UCSD-AML1 (cell line): ENCODE results near the gene ZGLP1.
"Not testable (repeated sequence)": the region's sequence is repeated elsewhere in the genome, so short reads cannot be mapped to it uniquely, and the experiment has no call there.

Source experiments
- DNase-seq: peaks from one replicate; lab custom pipeline; 2025; ENCODE audit not compliant: unreplicated experiment; lab: John Stamatoyannopoulos, UW

The ZGLP1 gene

DNA sequence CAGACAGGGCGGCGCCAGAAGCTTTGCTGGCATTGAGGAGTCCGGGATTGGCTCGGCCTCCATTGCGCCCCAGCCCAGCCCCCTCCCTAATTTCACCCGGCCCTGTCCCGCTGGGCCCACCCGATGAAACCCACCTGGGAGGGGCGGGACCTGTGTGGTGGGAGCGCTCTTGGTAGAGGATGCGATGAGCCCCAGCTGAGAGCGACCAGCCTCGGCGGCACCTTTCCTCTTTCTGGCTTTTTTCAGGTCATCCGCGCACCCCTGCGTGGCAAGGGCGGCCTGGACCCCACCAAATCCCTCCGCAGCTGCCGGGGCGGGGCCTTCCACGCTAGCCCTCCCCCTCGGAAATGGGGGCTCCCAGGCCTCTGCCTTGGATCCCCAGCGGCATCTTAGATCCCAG, at the start of gene ZGLP1:
TSS of gene ZGLP1 (minus strand) at position 393 of the 400 bp plus-strand sequence.
- no peak for DNase-seq

DNA sequence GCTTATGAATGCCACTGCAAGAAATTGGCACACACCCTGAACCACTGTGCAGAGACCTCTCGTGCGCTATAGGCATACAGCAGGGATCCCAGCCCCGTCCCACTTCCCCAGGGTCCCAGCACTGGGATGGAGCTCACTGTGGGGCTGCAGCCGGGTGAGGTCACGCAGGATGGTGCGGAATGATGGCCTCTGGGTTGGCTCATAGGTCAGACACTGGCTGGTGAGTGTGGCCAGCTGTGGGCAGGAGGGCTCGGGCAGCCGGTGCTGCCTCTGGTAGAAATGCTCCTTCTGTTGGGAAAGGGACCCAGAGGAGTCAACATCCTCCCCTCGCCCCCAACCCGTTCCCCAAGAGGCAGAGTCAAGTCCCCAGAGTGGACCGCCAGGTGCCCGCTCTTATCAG, 46.8 kb upstream of the ZGLP1 start:
- DNase-seq, result no peak

DNA sequence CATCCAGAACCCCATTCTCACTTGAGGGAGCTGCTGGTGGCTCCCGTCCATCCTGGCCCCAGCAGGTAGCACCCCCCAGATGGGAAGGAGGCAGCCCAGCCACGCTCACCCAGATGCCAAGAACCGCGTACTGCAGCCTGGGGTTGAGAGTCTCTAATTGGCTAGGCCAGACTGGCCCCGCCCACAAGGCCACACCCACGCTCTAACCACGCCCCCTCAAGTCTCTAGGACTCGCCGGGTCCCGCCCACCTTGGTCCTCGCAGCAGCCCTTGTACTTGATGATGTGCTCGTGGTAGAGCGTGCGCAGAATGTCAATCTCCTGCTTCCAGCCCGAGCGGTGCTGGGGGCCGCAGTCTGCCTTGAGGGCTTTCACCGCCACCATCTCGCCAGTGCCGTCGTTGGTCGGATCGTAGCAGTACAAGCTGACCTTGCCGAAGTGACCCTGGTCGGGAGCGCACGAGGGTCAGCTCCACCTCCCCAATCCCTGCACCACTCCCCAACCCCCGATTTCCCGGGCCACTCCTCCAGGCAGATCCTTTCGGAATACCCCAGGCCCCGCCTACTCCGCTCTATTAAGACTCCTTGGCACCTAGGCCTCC, 44.3 kb upstream of the ZGLP1 start:
- DNase-seq, result no peak

DNA sequence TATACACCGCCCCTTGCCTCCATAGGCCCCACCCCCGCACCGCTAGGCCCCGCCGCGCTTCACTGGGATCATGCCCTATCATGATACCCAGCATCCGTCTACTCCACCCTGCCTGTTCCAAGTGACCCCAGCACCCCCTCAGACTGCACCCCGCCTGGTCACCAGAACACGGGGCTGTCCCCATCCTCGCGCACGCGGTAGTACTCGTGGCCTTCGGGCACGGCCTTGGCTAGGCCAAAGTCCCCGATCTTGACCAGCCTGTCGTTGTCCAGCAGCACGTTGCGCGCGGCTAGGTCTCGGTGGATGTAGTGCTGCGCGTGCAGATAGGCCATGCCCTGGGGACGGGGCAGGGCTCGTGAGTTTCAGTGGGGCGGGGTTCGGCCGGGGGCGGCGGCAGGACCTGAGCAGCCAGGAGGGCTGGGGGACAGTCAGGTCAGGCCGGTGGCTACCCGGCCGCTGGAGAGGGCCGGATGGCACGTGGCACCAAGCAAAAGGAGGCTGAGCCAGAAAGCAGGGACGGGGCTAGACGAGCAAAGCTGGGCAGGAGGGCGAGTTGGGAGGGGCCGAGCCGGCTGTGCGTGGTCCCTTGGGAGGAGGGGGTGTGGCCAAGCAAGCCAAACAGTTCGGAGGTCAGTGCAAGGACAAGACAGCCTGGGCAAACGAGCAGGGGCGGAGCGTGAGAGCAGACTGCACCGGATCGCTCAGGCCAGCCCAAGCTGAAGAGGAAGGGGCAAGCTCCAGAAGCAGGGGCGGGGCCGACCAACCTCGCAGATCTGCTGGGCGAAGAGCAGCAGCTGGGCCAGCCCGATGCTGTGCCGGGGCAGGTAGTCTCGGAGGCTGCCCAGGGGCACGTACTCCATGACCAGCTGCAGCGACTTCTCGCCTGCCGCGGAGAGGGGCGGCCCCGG, 43.4 kb upstream of the ZGLP1 start:
- no peak for DNase-seq

DNA sequence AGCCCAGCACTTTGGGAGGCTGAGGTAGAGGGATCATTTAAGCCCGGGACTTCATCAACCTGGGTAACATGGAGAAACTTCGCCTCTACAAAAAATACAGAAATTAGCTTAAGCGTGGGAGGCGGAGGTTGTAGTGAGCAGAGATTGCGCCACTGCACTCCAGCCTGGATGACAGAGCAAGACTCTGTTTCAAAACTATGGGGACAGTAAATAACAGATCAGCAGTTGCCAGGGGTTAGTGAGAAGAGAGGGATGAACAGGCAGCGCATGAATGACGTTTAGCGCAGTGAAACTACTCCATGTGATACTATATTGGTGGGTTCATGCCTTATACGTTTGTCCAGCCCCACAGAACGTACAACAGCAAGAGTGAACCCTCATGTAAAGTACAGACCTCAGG, 36.9 kb upstream of the ZGLP1 start:
- DNase-seq, result no peak

DNA sequence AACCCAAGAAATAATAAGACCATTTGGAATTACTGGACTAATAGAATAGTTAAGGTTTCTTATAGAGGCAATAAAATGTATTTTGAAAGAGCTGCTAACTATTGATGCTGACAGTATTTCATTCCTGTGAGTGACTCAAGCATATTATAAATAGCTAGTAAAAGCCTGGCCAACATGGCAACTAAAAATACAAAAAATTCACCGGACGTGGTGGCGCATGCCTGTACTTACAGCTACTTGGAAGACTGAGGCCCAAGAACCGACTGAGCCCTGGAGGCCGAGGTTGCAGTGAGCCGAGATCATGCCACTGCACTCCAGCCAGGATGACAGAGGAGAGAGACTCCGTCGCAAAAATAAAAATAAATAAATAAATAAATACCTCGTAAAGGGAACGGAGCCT, 35.2 kb upstream of the ZGLP1 start:
- no peak for DNase-seq

DNA sequence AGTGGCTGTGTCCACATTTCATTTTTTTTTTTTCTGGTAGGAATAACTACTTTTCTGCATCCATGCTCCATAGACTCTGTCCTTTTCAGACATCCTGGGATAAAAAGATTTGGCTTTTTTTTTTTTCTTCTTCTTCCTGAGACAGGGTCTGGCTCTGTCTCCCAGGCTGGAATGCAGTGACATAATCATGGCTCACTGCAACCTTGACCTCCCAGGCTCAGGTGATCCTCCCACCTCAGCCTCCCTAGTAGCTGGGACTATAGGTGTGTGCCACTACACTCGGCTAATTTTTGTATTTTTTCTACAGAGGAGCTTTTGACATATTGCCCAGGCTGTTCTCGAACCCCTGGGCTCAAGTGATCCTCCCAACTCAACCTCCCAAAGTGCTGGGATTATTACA, 33.9 kb upstream of the ZGLP1 start:
- DNase-seq, result no peak

DNA sequence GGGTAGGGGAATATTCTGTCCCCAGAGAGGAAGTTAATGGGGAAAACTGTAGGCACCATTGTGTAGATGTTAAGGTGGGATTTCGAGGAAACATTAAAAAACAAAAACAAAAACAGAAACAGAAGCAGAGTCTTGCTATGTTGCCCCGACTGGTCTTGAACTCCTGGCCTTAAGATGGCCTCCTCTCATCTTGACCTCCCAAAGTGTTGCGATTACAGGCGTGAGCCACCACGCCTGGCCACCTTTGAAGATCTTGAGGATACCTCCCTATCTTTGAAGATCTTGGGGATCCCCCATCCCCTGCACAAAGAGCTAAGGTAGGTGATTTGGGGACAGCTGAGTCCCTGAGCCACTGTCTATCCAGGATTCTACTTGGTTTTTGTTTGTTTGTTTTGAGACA, 30.4 kb upstream of the ZGLP1 start:
- no peak for DNase-seq

DNA sequence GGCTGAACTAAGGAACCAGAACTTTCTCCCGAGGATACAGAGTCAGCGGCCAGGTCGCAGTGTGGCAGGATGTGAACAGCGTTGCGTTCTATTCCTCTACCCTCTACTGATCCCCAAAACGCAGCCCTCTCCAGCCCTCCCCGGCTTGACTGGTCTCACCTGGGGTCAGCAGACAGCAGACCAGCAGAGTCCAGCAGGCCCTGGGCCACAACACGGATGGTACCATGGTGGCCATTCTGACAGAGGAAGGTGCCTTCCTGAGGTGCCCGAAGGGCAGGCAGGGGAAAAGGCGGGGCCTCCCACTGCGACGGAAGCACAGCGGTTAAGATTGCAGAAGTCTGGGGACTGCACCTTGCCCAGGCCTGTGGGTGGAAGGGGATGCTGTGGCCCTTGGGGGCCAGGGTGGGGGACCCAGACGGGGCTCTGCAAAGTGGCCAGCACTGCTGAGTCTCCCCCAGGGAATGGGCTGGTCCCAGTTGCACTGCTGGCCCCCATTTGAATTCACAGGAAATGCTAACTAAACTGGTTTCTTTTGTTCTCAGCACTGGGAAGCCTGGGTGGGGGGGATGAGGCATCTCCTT, 29.9 kb upstream of the ZGLP1 start, which contains the start of gene ICAM3:
TSS of gene ICAM3 (minus strand) at position 245 of the 581 bp plus-strand sequence. CDS start at position 235, 10 bp downstream.
- DNase-seq, result peak; percentile 75

DNA sequence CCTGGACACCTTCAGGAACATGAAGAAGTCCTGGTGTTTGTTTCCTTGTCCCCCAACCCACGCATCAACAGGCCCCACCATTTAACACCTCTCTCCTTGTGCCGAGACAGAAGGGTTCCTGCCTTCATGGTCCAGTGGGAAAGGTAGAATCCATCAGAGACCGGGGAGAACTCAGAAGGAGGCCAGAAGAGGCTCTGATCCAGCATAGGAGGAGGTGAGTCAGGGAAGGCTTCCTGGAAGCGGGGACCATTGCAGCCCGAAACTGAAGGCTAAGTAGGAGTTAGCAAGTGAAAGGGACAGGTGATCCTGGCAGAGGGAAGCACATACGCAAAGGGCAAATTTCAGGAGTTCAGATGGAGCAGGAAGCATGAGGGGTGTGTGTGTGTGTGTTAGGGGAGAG, 29.3 kb upstream of the ZGLP1 start:
- DNase-seq, result no peak

DNA sequence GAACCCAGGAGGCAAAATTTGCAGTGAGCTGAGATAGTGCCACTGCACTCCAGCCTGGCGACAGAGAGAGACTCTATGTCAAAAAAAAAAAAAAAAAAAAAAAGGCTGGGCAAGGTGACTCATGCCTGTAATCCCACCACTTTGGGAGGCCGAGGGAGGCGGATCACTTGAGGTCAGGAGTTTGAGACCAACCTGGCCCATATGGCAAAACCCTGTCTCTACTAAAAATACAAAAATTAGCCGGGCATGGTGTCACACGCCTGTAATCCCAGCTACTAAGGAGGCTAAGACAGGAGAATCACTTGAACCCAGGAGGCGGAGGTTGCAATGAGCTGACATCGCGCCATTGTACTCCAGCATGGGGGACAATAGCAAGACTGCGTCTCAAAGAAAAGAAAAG, 27.1 kb upstream of the ZGLP1 start:
- DNase-seq, result not testable (repeated sequence)

DNA sequence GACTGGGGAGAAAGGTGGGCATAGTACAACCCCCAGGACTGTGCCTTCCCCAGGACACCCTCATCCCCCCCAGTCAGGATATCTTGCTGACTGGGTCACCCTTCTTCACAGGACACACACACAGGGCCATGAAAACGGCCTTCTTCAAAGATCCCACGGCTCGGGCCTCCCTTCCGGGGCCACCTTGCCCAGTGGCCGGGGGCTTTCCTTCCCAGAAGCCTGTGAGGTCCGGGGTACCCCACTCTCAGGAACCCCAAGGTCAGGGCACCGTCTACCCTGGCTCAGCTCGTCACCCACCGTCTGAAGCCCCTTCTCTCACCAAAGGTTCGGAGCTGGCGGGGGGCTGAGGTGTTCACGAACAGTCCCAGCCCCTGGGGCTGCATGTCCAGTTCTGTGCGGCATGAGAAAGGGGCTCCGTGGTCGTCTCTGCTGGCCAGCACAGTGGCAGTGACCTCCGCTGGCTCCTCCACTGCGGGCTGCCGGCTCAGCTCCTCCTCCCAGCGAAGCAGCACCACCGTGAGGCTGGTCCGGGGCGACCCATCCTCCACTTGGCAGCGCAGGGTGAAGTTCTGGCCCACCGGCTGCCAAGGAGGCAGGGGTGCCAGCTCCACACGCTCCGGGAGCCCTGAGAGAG, 25.9 kb upstream of the ZGLP1 start:
- DNase-seq, result no peak

DNA sequence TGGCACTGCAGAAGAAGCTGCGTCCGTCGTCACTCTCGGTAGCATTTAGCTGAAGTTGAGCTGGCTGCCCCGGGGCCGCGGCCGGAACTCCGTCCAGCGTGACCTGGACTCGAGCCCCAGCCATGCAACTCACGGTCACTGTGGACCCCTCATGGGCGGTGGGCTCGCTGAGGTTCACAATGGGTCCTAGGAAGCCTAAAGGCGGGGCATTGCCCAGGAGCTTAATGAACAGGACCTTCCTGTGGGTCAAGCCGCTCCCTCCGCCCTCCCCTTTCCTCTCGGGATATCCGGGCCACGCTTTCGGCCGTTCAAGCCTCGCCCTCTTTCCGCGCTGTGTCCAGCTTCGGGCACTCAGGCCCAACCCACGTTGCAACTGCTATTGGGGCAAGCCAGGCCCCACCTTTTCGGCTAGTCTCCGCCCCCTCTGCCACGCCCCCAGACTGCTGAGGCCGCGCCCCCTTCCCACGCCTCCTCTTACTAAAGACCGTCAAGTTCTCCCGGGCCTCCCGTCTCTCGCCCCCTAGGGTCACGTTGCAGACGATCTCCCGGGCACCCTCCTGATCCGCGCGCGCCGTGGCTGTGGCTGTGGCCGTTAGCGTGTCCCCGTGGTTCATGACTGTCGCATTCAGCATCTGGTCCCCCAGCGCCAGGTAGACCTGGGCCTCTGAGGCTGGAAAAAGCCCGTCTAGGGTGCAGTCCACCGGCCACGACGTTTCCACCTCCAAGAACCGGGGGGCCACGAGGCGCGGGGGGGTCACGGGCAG, 25.2 kb upstream of the ZGLP1 start:
- peak; percentile 15 for DNase-seq

DNA sequence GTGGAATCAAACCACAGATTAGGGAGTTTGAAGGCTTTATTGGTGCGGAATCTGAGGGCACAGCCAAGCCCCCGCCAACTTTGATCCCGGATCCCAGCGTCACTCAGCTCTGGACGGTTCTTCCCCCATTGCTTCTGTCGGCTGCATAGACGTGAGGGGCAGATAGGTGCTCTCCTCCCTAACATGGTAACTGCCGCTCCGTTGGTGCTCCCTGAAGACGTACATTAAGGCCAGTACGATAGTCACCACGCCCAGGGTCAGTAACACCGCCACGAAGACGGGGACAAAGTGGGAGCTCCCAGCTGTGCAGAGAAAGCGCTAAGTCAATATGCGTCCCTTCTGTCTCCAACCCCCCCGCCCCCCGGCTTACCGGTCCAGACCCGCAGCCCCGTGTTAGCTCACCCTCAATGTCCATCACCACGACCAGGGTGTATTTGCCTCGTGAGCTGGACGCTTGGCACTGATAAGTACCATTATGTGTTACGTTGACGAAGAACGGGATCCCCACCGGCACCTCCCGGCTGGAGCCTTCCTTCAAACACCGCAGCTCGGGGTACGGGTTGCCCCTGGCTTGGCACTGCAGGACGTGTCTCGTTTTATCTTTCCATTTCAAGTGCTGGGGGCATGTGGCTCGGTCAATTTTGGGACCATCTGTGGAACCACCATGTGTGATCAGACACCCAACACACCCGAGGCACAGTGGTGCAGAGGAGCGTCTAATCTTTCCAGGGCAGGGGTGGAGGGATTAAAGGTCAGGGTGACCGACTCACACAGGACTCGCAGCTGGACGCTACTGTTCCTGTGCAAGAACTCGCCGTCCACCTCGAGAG, 24.4 kb upstream of the ZGLP1 start:
- no peak for DNase-seq

DNA sequence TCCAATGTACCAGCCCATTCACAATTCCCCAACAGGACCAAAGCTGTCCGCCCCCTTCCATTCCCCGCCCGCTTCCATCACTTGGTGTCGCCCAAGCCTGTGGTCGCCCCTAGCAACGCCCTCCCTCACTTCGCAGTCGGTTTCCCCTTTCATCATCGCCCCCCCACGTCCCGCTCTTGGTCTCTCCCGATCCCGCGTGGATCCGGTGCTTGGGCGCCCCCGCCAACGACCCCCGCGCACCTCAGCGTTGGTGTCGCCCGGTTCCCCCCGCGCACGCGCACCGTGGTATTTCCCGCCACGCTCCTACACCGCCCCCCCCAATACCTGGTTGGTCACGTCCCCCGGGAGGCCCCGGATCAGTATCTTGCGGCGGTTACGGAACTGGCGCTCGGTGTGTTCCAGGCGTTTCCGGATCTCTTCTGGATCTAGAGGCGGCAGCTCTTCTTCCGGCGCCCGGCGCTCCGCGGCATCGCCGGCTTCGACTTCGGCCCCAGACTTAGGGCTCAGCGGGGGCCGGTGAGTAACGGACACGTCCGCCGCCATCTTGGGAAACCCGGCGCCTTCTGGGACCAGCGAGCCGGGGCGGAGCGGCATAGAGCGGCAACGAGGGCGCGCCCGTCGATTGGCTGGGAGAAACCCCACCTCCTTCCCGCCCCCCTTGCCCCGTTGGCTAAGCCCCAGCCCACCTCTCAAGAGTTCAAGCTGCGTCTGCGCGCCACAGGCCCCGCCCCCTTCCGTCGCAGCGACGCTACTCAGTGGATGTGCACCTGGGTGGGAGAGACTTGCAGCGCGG, 23.5 kb upstream of the ZGLP1 start, which contains the start of gene RAVER1:
TSS of gene RAVER1 (minus strand) at position 565 of the 793 bp plus-strand sequence. CDS start at position 543, 22 bp downstream.
- DNase-seq, result peak; percentile 97

DNA sequence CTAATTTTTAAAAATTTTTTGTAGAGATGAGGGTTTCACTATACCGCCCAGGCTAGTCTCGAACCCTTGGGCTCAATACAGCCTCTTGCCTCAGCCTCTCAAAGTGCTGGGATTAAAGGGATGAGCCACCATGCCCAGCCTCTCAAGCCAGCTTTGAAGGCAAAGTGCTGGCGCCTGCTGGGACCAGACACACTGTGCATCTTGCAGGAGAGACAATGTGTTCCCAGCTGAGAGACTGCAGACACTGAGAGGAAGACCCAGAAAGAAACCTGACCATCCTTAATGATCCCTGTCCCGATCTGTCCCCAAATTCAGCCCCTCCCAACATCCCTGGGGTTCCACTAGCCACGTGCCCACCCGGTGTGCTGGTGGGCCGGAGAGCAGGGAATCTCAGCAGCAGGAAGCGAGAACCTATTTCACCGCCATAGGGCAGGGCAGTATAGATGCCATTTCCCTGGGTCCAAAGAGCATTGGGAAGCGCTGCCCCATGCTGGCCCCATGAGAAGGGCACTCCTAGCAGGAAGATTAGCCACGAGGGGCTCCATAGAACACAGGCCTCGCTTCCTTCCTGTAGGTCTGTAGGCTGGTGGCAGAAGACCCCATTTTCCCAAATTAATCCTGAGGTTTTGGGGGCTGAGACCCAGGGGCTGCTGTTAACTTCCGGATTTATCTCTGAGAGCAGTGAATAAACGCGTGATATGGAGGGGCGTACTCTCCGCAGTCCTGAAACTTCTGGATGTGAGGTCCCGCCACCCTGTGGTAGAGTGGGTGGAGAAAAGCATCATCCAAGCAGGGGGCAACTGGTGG, 22.7 kb upstream of the ZGLP1 start:
- DNase-seq, result no peak

DNA sequence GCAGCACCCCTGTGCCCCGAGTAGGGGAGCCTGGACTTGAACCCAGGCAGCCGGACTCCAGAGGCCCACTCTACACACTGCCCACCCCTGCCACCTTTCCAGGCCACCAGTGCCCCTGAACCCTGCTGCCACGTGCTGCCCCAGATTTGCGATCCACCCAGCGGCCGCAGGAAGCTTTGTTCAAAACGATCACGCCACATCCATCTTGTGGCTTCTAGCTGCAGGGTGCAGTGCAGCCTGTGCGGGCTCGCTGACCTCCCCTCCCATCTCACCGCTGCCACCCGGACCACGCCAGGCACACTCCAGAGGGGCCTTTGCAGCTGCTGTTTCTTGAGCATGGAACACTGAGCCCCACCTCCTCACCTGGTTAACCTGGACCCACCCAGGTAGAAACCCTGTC, 19.9 kb upstream of the ZGLP1 start:
- no peak for DNase-seq
